ENCODE data around the gene TFAP2A. TPM values are rescaled to one million over a fixed set of nuclear protein-coding genes. Genes with fewer than 3 reads are reported as not detected.

TFAP2A gene
- total and polyA plus RNA-seq, 10 of the 15 experiments (the other 5 are each of a cell fraction or from before 2014, with no cell fraction given) = 0.05 to 0.46 (median 0.17) TPM; not detected in 4

- H4K20me1 ChIP-seq (ENCODE audit: control insufficient read depth, insufficient read depth) = no peaks in the 10 kb centered on the region
- no peak overlapping the region for H3K9ac ChIP-seq (ENCODE audit: control insufficient read depth, insufficient read depth, low read length)
- RAD21 ChIA-PET (ENCODE audit: unreplicated experiment) = interaction anchor here (1.1 kb wide), 1 partner anchor 27 kb away, joined by 3 read pairs; no protein-coding TSS in a partner anchor
- H3K4me1 ChIP-seq (ENCODE audit: control insufficient read depth, insufficient read depth, low read length) = peaks cover 14% of the 10 kb centered on the region
- no peak overlapping the region for H3K27ac ChIP-seq (ENCODE audit: control insufficient read depth, insufficient read depth)
- POLR2A ChIA-PET = interaction anchor here (0.6 kb wide), 1 partner anchor 58 kb away, joined by 4 read pairs; no protein-coding TSS in a partner anchor
- intact Hi-C loops (cut with micrococcal nuclease; ENCODE audit: unreplicated experiment) = no loop called here
- in situ Hi-C loops (cut with MboI) = no loop called here
- WGBS (ENCODE audit: insufficient coverage, insufficient replicate concordance, low lambda C conversion rate, missing lambda C conversion rate) = 25% methylated on average over 1 of the region's 1 CpG
- SMC1A ChIA-PET (ENCODE audit: uncharacterized antibody, unreplicated experiment) = interaction anchor here (1.4 to 5.7 kb wide), 2 partner anchors 9 to 26 kb away, joined by 3 to 42 read pairs; no protein-coding TSS in a partner anchor
- BruUV-seq (replicated peaks) = no TSS peak
- H3K4me3 ChIP-seq = no peak overlapping the region
- H3K4me2 ChIP-seq (ENCODE audit: control insufficient read depth, insufficient read depth) = no peak overlapping the region
- no peaks in the 10 kb centered on the region; a peak in 1 of 4 replicates for H3K27me3 ChIP-seq (replicated peaks in 1 of 2; ENCODE audit: control insufficient read depth in 2 of 2, insufficient read depth in 2 of 2, low read length in 1 of 2)
- no peak for FAIRE-seq
- no peak overlapping the region for H2AFZ ChIP-seq (ENCODE audit: control insufficient read depth, low read depth, low read length)
- CTCF ChIA-PET = interaction anchor here (2.0 to 4.7 kb wide), 2 partner anchors 17 to 27 kb away, joined by 7 to 22 read pairs; no protein-coding TSS in a partner anchor
- DNase-seq (ENCODE audit: low read depth, low spot score) = no peak
- no peaks in the 10 kb centered on the region for H3K79me2 ChIP-seq (ENCODE audit: control insufficient read depth, insufficient read depth, low read length)
- no peaks in the 10 kb centered on the region for H3K36me3 ChIP-seq (ENCODE audit: control insufficient read depth in 2 of 2, insufficient read depth in 2 of 2, low read length in 1 of 2)
- no peaks in the 10 kb centered on the region; the same call in 2 of the 3 replicates for H3K9me3 ChIP-seq (replicated peaks; ENCODE audit: control insufficient read depth, insufficient read depth, low read length)
- ATAC-seq = no peak
- TF ChIP-seq RBBP5 (conservative IDR thresholded peaks at IDR 0.05) = no peak
- no peak for TF ChIP-seq DPF2 (IDR thresholded peaks at IDR 0.05)
- no peak for TF ChIP-seq E4F1 (IDR thresholded peaks at IDR 0.05; ENCODE audit: borderline replicate concordance, partially characterized antibody)
- TF ChIP-seq NFXL1 (IDR thresholded peaks at IDR 0.05; ENCODE audit: borderline replicate concordance) = no peak
- no peak for TF ChIP-seq PAX5 (IDR thresholded peaks at IDR 0.05; ENCODE audit: borderline replicate concordance, low read depth, low read length)
- TF ChIP-seq ZNF217 (IDR thresholded peaks at IDR 0.05) = no peak
- TF ChIP-seq, protein P1, sequence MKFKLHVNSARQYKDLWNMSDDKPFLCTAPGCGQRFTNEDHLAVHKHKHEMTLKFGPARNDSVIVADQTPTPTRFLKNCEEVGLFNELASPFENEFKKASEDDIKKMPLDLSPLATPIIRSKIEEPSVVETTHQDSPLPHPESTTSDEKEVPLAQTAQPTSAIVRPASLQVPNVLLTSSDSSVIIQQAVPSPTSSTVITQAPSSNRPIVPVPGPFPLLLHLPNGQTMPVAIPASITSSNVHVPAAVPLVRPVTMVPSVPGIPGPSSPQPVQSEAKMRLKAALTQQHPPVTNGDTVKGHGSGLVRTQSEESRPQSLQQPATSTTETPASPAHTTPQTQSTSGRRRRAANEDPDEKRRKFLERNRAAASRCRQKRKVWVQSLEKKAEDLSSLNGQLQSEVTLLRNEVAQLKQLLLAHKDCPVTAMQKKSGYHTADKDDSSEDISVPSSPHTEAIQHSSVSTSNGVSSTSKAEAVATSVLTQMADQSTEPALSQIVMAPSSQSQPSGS (IDR thresholded peaks at IDR 0.05; ENCODE audit: low read length) = no peak
- TF ChIP-seq CHD1 (IDR thresholded peaks at IDR 0.05; ENCODE audit: low read depth, low read length) = no peak
- TF ChIP-seq FOS (IDR thresholded peaks at IDR 0.05; ENCODE audit: borderline replicate concordance, extremely low read depth, insufficient read length) = no peak
- no peak for TF ChIP-seq GATAD2B (conservative IDR thresholded peaks at IDR 0.05; ENCODE audit: low read depth)
- TF ChIP-seq, protein P2, sequence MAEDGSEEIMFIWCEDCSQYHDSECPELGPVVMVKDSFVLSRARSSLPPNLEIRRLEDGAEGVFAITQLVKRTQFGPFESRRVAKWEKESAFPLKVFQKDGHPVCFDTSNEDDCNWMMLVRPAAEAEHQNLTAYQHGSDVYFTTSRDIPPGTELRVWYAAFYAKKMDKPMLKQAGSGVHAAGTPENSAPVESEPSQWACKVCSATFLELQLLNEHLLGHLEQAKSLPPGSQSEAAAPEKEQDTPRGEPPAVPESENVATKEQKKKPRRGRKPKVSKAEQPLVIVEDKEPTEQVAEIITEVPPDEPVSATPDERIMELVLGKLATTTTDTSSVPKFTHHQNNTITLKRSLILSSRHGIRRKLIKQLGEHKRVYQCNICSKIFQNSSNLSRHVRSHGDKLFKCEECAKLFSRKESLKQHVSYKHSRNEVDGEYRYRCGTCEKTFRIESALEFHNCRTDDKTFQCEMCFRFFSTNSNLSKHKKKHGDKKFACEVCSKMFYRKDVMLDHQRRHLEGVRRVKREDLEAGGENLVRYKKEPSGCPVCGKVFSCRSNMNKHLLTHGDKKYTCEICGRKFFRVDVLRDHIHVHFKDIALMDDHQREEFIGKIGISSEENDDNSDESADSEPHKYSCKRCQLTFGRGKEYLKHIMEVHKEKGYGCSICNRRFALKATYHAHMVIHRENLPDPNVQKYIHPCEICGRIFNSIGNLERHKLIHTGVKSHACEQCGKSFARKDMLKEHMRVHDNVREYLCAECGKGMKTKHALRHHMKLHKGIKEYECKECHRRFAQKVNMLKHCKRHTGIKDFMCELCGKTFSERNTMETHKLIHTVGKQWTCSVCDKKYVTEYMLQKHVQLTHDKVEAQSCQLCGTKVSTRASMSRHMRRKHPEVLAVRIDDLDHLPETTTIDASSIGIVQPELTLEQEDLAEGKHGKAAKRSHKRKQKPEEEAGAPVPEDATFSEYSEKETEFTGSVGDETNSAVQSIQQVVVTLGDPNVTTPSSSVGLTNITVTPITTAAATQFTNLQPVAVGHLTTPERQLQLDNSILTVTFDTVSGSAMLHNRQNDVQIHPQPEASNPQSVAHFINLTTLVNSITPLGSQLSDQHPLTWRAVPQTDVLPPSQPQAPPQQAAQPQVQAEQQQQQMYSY (CRISPR knock-in tag; IDR thresholded peaks at IDR 0.05) = no peak
- TF ChIP-seq GABPA (IDR thresholded peaks at IDR 0.05; ENCODE audit: low read depth) = no peak
- TF ChIP-seq SREBF2 (IDR thresholded peaks at IDR 0.05; ENCODE audit: low read length) = no peak
- TF ChIP-seq ZNF24 (IDR thresholded peaks at IDR 0.05) = no peak
- no peak for TF ChIP-seq EZH2 (IDR thresholded peaks at IDR 0.05; ENCODE audit: borderline replicate concordance, control insufficient read depth, low read depth, low read length)
- no peak for TF ChIP-seq ATF3 (IDR thresholded peaks at IDR 0.05; ENCODE audit: borderline replicate concordance, extremely low read depth, low read depth, low read length)
- no peak for TF ChIP-seq TCF3 (IDR thresholded peaks at IDR 0.05; ENCODE audit: borderline replicate concordance, insufficient read depth, low read depth, low read length)
These were observed 47.0 kb upstream of the TFAP2A start for GRCh38 chr6:10461850-10462249.
